Measurements from ENCODE around the gene SPTBN1.

The SPTBN1 gene

DNA sequence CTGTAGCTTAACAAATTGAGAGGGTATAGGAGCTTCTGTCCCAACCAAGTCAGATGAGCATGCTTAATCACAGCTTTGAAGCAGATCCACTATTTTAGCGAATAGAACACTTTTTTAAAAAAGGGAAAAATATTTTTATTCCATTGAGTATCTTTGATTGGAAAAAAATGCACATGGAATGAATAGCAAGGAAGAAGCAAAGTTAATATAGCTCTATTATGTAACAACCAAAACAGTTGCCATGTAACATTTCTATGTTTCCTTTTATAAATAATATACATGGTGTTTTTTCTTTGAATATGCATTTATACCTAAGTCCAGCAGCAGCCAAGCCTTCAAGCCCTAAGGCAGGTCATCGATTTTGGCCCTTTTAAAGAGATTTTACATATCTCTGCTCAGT, 21.4 kb upstream of the SPTBN1 start:
- DNase-seq, result no peak

DNA sequence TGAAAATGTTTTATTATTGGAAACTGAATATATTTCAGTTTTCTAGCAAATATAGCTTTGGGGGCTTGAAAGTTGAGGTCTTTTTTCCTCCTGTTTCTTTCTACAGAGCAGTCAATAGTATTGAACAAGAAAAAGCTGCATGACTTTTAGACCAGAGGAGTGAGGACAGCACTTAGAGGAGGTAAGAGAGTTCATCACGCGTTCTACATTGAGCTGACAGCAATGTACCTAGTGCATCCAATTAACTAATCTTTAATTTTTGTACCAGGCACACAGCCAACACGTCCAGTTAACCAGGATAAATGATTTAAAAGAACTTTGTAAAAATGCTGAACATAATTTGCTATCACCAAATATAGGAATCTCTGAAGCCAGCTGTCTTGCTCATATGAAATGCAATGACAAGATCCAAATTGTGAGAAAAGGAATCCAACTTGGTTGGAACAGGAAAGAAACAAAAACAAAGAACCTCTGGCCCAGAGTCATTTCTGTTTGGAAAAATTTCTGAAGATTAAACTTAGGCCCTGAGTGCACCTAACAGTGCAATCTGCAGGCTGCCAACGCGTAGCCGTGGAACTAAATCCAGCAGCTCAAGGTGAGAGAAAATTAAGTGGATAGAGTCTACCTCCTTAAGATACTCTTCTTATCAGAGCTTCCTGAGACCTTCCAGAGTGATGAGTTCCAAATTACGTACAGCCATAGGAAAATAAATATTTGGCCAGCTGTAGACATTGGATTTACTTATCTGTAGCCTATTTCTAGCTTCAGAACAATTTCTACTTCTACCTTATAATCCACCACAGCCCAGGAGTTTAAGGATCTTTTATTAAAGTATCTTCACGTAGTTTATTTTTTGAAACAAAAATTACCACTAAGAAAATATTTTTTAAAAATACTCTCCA, 20.6 kb upstream of the SPTBN1 start:
- no peak for DNase-seq

DNA sequence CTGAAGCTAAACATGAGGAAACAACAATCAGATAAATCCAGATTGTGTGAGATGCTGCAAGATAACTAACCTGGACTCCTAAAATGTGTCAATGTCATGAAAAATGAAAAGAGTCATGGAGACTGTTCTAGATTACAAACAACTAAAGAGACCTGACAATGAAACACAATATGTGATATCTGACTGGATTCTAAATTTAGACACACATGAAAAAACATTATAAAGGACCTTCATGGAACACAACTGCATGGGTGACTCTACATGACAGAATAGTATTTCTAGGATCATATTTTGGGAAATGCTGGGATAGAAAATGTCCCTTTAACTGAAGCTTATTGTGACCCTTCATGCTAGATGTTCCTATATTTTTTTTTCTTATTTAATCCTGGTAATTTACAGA, 18.5 kb upstream of the SPTBN1 start:
- no peak for DNase-seq

DNA sequence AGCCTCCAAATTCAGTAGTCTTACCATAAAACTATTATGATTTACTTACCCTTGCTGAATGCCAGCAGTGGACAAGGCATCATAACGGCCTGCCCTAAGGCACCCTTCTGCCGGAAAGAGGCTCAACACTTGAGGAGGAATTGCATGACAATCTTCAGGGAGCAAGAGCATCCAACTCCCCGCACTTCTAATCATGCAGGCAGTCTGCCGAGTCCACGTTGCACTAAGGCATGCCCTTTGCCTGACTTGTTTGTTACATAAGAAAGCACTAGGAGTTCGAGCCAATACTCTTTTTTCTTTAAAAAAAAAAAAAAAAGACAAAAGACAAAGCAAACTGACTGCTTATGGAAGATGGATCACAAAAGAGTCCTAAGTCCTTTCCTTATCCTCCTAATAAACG, 17.9 kb upstream of the SPTBN1 start:
- DNase-seq, result no peak

DNA sequence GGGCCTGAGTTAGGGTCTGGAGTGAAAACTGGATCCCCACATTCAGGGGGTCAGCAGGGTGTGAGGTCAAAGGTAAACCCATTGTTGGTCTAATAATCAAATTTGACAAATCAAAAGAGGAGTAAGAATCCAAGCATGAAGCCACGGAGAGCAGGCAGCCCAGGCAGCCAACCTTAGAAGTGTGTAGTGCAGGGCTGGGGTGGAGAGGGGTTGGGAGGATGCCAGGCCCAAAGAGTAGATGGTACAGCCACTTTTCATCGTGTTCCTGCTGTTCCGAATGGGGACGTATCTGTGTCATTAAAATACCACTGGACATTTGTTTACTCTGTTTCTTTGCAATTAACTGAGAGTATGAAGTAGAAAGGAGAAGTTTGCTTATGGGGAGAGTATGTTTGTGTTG, 16.5 kb upstream of the SPTBN1 start:
- DNase-seq, result no peak

DNA sequence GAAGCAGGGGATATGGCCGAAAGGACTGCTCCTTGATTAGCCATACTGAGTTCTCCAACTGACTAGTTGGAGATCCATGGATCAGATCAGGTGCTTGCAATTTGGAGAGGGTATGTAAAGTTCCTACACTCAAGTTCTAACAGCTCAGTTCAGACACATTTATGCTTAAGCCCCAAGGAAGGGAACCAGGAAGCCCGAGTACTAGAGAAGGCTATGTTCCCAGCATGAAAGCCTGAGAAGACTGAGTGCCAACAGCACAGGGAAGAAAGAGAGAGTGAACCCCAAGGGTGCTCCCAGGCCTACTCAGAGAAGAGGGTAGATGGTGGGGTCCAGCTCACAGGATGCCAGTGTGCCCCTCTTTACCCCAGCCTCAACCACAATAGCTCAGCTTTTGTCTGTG, 16.1 kb upstream of the SPTBN1 start:
- DNase-seq, result no peak

DNA sequence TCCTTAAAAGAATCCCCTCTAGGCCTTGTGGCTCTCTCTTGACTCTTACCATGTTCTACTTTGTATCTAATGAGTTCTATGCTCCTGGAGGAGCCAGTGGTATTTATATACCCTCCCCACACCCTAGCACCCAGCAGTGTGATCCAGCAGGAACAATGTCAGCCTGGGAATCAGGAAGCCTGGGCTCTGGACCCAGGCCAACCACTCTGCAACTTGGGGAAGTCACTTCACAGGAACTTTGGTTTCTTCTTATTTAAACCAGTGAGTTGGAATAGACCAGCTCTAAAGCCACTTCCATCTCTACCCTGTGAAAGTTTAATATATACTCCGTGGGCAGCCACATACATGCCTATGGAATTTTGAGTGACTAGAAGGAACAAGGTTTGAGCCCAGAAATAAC, 11.6 kb upstream of the SPTBN1 start:
- DNase-seq, result no peak

DNA sequence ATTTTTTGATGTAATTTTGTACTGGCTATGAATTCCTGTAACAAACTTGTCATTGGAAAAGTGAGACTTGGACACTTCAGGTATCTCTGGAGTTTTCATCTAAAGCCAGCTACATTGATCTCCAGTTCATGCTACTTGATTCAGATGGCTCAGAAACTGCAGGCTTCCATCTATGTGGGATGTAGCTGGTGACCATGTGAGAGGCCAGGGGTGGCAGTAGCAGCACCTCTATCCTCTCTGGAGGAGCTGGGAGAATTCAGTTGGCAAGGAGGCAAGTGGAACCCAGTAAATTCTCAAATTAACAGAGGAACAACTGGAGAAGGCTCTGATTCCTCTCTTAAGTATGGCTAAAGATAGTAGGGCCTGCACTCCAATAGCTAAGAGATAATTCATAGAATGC, 10.0 kb upstream of the SPTBN1 start:
- DNase-seq, result no peak

DNA sequence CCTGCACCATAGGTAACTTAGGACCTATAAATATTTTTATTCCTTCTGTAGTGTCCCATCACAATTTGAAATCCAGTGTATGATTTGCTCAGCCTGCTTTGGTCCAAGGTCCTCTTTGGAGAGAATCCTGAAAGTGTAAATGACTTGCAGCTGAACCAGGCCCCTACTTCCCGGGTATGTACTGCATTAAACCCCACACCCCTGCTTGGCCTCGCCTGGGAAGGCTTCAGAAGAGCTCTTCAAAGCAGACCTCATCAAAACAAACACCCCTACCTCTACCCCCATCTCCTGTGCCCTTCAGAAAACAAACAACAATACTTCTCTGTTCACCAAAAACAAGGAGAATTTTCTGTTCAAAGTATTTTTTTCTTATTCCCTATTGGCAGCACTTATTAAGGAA, 9.5 kb upstream of the SPTBN1 start:
- DNase-seq, result no peak

DNA sequence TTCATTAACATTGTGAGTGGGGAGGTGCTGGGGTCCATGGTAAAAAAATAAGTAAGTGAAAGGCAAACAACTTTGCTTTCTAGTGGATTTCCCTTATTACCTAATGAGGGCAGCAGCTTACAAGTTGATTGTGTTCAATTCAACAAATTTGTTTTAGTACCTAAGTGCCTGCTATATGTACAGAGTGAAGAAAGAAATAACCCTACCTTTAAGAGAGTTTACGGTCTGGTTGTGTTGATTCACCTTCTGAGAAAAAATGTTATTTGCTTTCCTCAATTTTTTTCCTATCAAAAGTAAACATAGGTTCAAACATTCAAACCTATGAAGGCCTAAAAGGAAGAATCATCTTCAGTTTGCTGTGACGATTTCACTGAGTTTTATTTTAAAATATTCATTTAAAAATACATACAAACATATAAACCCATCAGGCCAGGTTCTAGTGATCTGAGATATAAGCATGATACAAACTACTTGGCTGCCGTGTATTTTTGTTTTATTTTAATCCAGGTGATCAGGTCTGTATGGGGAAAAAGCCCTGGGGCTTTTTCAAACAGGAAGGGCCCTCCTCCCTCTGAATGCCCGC, 1.5 kb upstream of the SPTBN1 start:
- DNase-seq, result no peak

DNA sequence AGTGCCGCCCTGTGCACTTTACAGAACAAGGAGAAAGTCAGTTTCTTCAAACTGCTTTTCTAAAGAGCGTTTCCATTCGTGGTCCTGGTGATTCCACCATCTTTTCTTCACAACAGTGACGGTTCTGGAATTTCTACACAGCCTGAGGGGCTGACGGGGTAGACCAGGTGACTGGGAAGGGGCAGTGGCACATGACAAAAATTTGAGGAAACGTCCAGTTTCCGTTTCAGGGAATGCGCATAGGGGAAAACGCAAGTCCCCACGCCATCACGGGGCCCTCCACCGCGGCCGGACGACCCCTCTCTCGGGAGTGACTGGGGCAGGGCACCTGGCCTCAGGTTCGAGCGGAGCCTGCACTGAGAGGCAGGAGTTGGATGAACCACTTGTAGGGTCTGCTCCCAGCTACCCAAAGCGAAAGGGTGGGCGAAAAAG, 980 bp upstream of the SPTBN1 start:
- no peak for DNase-seq

DNA sequence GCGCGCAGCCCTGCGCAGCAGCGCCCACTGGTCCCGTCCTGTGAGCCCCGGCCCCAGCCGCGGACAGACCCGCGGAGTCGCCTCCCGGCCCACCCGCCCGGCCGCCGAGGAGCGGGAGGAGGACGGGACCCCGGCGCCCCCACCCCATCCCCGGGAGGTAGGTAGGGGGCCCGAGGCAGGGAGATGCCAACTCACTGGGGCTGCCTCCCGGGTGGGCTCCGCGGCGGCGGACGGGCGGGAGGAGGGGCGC, 160 bp downstream of the SPTBN1 start:
- DNase-seq, result no peak

DNA sequence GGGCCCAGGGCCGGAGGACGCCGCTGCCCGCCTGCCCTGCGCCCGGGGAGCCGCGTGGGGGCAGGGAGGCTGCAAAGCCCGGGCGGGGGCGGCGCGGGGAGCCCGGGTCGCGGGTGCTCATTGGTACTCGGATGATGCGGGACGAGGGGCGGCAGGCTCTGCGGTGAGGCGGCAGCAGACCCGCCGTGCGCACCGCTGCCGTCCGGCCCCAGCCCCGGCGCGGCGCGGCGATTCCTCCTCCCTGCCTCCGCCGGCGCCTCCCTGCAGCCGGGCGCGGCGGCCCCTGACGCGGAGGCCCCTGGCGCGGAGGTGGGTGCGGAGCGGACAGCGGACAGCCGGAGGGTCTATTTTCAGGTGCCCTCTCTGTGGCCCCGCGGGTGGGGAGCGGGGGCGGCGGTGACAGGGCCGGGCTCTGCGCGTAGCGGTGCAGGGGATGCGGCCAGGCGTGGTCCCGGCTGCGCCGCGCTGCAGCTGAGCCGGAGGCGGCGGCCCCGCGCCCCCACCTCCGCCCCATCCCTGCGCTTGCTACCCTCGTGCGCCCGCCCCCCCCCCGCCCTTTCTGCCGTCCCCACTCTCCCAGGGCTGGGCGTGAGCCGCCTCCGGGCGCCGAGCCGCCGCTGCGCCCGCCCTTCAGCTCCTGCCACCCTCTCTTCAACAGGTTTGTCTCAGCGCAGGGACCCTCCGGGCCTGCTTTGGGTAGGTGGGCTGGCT, 640 bp downstream of the SPTBN1 start:
- DNase-seq, result no peak

DNA sequence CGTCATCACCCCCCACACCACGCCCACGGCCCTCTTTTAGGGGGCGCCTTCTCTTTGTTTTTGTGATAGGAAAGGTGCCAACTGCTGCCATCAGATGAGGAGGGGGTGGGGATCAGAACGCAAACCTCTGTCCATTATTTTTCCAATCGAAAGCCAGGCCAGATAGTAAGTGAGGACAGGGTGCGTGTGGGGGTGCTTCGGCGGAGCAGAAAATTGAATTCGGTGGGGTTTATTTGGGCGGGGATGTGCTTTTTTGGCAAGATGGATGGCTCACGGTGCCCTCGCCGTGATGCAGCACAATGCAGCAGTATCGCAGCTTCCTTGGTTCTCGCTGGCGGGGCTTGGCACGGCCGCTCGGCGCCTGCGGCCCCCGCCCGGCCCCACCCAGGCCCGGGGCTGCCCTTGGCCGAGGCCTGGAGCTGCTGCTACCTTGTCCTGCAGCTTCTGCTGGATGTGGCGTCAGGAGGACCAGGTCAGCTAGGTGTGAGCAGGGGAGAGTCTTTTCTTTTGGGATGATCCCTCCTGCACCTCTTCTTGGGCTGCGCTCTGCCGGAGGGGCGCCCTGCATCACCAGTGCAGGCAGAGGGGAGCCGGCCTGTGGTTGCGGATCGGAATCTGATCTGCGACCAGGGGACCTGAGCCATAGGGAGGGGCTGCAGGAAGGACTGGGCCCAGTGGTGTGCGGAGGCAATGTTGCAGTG, 1.3 kb downstream of the SPTBN1 start:
- DNase-seq, result no peak

DNA sequence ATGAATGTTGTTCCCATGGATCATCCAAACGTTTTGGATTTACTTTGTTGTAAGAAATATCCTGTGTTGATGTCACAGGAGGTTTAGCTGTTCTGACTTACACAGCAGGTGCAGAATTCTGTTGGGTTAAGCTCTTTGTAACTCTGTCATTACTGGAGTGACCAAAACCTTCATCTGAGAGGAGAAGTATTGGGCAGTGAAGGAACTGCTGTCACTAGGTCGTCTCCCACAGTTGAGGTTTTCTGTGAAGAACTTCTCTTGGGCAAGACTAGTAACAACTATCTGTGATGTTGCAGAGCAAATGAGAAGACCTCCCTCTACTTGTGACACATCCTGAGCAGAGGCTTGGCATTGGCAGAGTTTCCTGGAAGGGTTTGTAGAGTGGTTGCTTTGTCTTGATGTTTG, 2.9 kb downstream of the SPTBN1 start:
- no peak for DNase-seq

DNA sequence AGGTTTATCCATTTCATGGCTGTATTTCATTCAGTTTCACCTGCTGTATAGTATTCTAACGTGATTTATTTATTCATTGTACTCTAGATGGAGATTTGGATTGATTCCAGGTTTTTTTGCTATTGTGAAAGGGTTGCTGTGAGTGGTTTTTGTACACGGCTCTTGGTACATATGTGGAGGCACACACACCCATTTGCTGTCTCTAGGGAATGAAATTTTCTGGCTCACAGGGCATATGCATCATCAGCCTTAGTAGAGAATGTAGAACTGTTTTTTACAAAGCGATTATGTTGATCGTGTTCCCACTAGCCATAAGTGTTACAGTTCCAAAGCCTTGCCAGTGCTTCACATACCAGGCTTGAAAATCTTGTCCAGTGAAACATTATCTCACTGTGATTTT, 5.1 kb downstream of the SPTBN1 start:
- DNase-seq, result no peak

DNA sequence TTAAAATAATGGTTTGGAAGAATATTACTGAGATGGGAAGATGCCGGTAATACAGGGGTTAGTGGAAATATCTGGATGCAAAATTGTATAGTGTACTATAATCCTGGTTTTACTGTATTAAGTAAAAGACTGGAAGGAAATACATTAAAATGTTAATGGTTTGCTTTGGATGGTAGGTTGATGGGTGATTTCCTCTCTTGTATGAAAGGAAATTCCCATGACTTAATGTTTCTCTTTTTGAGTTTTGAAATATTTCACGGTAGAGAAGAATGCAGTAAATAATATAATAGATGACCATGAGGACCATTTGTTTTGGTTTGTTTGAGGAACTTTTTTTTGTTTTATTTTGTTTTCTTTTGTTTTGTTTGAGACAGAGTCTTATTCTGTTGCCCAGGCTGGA, 8.2 kb downstream of the SPTBN1 start:
- no peak for DNase-seq

DNA sequence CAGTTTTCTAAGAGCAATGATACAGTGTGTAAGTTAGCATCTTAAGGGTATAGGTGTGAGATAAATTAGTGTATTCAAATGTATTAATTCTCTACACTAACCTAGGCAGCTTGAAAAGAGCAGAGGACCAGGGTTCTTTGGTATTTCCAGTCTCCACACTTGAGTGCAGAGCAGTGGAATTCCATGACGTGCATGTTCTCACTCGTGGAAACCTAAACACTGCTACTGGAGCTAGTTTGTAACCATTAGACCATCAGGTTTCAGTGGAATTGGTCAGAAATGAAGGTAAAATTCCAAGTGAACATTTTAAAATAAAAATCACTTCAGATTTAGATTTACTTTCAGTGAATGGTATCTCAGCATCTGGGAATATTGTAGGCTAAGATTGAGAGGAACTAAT, 9.0 kb downstream of the SPTBN1 start:
- no peak for DNase-seq

DNA sequence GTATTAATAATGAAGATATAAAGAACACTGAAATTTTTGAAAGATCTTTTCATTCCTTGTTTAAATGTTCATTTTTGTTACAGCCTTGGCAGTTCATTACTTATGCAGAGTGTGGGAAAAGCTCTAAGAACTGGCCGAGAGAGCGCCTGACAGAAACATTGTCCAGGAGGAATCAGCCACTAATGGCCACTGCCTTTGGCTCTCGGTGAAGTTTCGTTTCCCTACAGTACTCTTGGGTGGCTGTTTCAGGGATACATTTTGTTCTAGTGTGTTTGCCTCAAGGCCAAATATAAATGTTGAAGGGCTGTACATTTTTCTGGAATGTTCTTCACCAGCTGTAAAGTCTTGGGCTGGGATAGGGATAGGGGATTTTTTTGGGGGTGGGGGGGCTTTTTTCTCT, 10.7 kb downstream of the SPTBN1 start:
- no peak for DNase-seq

DNA sequence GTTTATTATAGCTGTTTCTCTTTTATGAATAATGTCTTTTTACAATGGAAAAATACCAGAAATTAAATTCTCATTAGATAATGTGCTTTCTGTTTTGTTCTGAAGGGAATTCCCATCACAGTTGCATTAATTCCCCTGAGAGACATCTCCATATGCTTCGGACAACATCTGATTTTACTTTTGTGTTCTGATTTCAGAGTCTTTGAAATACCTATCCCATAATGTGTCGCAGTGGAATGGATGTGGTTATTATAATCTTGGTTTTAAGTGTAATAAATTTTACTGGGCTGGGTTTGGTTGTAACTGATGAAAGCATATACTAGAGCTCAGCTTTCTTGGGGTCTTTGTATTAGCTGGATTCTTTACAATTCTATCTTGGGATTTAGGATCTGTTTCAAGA, 12.5 kb downstream of the SPTBN1 start:
- DNase-seq, result peak; percentile 97

DNA sequence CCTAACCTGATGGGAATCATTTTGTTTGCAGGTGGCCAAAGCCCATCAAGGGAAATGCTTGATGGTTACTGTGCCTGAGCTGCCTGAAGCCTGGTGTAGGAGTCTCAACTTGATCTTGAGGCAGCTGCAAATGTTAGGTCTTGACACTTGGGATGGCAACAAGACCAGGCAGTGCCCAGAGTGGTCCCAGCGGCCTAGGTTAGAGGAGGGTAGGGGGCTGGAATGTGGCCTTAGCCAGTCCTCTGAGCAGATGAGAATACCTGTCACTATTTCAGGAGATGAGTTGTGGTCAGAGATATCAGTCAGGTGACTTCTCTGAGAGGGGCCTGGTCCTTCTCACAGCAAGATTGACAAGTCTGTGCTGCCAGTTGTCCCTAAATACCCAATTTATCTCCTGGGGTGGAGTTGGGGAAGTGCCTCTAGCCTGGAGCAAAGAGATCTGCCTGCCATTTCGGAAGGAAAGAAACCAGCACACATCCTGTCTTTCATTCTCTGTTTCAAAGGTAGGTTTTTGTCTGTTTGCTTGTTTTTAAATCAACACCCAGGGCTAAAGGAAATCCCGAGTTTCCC, 13.4 kb downstream of the SPTBN1 start:
- DNase-seq, result no peak

DNA sequence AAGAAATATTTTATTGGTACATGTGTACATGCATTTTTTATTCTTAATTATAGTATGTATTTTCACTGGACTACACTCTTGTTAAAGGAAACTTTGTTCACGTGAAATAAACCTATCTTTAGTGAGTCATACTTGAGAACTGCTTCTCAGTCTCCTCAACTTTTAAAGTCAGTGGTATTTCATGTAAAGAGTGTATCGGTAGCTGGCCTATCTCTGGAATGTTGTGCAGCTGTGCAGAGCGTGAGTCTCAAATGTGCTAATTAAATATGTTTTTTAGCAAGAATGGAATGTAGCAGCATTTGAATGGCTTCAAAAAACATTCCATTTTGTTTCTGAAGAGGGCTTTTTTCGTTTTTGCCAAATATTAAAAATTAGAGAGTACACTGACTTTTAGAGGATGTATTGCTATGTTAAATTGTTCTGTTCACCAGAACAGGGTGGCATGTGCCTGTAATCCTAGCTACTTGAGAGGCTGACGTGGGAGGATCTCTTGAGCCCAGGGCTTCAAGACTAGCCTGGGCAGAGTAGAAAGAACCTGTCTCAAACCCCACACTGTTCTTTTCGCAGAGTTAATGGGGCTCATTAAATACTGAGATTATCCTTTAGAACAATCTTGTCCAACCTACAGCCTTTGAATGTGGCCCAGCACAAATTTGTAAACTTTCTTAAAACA, 14.3 kb downstream of the SPTBN1 start:
- peak; percentile 83 for DNase-seq

DNA sequence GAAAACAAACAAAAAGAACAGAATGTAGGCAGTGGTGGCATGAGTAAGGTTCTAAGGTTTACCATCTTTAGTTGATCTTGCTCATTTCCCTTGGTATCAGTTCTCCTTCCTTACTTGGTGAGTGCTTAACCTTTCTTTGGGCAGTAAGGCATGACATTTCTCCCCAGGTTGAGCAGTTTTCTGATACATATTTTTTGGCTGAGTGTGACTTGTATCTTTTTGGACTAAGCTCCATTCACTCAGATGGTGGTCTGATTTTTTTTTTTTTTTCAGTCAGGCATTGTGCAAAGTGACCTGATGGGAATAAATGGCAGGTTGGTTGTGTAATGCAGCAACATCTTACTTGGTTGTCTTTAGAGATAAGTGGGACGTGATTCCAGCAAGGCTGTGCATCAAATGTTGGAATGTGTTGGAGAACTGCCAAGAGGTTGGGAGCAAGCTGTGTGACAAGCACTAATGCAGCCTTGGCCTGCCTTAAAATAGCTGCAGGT, 15.1 kb downstream of the SPTBN1 start:
- peak; percentile 95 for DNase-seq
